ENCODE results near the gene ACACB.
A peak's percentile ranks its signal among the peaks of the same experiment; 100 is the strongest.

ACACB gene
- total RNA-seq = 30.4 to 34.8 reads per million in 2 donors

DNA sequence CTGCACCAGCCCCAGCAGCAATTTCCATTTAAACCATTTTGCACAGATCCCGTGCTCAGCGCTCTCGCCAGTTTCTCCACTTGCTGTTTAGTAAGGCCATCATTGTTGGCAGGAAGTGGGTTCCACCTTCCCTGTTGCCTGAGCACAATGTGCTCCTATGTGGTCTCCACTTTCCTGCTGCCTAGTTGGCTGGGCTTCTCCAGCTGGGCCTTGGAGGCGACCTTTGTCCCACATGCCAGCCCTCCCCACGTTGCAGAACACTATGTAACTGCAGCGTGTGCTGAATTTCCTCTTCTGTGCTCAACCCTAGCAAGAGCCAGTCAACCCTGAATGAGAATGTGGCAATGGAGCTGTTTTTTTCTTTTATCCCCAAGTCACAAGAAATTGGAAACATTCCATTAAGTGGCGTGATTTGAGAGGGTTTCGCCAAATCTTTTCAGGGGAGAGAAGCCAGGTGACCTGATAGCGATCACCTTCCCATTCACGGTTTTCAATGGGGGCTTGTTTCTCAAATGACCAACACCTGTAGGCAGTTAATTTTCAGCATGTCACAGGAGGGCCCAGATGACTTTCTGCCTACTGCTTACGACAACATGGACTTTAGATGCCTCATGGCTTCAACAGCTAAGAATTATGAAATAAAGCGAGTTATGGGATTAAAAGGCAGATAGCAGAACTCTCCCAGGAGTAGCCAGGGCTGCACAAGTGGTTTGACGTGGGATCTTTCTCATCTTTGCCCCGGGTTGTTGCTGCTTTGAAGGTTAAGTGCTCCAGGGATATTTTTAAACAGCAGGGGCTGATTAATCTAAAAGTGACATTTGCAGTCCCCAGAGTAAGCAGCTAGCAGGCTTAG lies at the start of gene ACACB:
Gene ACACB (plus strand): TSS at position 830 of the 853 bp plus-strand sequence. CDS start 22,819 bp downstream, outside the sequence.
- DNase-seq = no peak

DNA sequence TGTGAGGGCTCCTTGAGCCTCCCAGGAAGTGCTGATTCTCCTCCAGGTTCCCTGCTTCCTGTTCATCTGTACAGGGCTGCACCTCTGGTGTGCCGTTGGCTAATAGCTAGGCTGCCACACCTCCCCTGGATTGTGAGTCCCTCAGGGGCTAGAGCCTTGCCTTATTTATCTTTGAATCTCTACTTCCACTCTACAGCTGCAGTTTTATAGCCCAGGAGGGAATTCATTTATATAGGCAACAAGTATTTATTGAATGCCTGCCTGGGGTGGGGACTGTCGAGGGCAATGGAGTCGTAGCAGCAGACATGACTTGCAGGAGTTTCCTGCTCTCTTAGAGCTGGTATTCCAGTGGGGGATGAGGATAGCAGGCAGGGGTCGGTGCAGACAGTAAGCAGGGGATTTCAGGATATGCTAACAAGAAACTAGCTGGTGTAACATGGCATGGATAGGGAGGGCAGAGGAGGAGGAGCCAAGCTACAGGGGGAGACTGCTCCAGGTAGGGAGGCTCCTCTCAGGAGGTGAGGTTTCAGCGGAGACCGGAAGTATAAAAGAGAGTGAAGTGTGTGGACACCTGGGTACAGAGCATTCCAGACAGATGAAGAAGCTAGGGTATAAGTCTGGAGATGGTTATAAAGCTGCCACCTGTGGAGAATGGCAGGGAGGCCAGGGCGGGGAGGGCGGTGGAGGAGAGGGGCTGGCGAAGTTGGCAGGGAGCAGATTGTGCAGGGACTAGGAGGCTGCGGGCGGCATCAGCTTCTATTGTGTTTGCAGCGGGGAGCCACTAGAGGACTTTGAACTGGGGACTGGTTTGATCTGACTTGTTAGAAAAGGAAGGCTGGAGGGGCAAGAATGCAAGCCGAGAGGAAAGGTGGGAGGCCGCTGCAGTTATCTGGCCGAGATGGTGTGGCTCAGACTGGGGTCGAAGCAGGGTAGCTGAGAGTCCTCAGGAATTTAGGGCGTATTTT lies 46.8 kb upstream of the ACACB start:
- no peak for DNase-seq

DNA sequence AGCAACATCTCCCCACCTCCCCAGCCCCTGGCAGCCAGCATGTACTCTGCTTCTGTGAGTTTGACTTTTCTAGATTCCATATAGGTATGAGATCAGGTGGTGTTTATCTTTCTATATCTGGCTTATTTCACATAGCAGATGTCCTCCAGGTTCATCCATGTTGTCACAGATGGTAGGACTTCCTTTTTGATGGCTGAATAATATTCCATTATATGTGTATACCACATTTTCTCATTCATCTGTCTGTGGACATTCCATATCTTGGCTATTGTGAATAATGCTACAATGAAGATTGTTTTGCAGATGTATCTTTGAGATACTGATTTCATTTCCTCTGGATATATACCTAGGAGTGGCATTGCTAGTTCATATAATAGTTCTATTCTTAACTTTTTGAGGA lies 41.5 kb upstream of the ACACB start:
- DNase-seq = no peak

DNA sequence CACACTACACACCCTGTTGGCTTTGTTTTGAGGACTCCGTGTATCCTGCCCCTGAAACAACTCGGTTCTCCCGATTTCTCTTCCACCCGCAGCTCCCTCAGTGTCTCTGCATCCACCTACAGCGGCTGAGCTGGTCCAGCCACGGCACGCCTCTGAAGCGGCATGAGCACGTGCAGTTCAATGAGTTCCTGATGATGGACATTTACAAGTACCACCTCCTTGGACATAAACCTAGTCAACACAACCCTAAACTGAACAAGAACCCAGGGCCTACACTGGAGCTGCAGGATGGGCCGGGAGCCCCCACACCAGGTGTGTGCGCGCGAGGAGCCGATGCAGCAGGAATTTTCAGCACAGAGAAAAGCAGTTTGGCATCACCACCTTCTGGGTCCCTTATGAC lies 33.6 kb upstream of the ACACB start:
- DNase-seq = no peak

DNA sequence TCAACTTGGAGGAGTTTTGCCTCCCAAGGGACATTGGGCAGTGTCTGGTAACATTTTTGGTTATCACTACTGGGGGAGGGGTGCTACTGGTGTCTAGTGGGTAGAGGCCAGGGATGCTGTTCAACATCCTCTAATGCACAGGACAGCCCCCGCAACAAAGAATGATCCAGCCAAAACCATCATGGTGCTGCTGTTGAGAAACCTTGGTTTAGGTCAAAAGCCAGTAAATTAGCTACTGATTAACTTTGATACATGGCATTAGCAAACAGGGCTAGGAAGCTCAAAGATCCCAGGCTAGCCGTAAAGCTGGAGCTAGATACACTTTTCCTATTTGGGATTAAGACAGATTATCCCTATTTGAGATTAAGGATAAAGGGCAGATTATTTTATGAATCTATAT lies 32.0 kb upstream of the ACACB start:
- DNase-seq = no peak

DNA sequence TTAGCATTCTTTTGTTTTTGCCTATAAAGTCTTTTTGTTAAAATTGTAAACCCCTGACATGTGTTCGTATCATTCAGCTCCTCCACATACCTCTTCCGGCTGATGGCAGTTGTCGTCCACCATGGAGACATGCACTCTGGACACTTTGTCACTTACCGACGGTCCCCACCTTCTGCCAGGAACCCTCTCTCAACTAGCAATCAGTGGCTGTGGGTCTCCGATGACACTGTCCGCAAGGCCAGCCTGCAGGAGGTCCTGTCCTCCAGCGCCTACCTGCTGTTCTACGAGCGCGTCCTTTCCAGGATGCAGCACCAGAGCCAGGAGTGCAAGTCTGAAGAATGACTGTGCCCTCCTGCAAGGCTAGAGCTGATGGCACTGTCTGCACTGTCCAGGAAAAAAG lies 30.8 kb upstream of the ACACB start:
- no peak for DNase-seq

DNA sequence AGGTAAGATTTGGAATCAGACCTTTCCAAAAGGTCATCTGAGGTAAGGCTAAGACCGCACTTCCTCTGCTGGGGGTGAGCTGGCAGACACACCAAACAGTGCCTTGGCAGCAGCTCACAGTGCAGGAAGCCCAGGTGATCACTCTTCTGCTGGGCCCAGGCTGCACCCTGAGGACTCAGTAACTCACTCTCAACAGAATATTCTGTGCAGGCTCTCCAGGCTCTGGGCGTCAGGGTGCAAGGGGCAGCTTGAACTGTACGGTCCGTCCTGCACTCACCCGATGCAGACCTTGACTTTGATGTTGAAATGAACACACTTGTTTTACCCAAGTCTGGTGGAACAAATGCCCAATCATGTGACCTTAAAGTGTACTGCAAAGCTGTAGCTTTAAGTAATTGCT lies 29.1 kb upstream of the ACACB start:
- DNase-seq = no peak

DNA sequence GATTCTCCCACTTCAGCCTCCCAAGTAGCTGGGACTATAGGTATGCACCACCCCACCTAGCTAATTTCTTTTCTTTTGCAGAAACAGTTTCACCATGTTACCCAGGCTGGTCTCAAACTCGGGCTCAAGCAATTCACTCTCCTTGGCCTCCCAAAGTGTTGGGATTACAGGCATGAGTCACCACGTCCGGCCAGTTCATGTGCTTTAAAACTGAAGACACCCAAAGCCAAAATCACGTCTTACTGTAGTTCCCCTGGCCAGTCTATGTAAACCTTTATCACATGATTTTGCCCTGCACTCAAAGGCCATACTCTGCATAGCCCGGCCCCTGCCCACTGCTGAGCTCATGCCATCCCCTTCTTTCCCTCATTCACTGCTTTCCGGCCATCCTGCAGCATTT lies 27.6 kb upstream of the ACACB start:
- no peak for DNase-seq

DNA sequence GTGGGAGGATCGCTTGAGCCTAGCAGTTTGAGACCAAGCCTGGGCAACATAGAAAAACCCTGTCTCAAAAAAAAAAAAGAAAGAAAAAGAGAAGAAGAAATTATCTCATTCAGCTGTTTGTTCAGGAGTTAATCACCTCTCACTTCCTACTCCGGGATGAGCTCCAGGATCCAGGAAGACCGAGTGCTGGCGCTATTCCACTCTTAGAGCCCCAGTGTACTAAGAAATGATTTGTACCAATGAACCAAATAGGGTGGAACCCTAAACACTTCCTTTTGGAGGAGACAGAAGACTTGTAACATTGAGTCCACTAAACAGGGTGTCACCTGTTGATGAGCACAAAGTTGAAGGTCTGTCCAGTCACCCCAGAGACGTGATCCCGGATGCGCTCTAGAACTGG lies 26.7 kb upstream of the ACACB start:
- DNase-seq = no peak

DNA sequence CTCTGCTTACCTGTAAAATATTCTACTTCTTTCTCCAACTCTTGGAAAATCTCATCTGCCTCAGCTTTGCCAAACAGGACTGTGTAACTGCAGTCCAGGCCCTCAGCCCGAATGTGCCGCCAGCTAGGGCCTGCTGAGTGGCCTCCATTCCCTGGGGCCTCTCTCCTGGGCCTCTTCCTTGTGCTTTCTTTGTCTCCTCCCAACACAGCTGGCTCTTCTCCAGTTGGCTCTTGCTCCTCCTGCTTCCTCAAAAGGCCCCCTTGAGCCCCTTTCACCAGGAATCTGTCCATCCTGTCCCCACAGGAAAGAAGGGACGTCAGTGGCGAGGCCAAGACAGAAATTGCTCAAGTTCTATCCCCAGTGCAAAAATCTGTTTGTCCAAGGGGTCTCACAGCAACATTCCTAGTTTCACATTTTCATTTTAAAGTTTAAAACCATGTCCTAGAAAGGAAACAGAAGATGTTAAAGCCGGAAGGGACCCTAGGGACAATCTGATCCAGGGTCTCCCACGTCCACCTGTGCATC lies 23.8 kb upstream of the ACACB start:
- no peak for DNase-seq

DNA sequence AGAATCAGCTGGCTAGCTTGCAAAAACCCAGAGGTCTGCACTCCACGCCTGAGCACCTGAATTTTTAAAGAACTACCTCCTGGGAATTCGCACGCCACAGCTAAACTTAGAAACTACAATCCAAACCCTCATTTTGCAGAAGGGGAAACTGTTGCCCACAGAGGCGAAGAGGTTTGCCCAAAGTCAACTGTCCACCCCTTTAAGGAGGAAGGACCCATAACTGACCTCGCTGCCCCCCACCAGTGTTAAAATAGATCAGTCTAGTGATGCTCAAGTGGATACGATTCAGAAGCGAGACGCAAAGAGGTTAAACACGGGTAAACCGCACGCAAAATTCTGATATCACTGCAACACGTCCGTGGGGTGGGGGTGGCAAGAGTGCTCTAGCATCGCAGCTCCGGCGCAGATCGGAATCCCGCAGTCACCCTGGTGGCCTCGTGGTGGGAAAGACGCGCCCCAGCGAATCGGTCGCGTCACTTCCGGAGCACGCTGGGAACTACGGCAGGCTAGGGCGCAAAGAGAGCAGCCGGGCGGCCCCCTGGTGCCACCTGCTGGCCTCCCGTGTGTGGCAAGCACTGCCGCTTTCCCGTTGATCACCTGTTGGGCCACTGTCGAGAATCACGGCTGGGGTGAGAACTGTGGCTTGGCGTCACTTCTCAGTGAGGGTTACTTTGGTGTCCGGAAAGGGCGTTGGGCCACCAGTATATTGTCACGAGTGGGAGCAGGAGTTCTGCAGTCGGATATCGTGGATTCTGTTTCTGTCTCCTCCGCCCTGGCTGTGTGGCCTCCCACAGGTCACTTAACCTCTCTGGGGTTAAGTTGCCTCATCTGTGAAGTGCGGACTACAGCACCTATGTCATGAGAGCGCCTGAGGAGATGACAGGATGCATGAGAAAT lies 23.1 kb upstream of the ACACB start, which contains the start of gene ALKBH2:
Gene ALKBH2 (minus strand): TSS at position 451 of the 897 bp plus-strand sequence. CDS start 686 bp downstream, outside the sequence.
- DNase-seq = peak; percentile 93

DNA sequence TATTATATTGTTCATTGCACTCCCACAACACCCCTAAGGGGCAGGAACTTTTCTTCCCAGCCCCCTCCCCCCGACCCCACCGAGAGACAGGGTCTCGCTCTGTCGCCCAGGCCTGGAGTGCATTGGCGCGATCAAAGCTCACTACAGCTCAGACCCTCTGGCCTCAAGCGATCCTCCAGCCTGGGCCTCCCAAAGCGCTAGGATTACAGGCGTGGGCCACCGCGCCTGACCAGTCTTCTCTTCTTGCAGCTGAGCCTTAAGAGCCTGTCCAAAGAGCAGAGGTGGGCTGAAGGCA lies 19.3 kb upstream of the ACACB start:
- no peak for DNase-seq

DNA sequence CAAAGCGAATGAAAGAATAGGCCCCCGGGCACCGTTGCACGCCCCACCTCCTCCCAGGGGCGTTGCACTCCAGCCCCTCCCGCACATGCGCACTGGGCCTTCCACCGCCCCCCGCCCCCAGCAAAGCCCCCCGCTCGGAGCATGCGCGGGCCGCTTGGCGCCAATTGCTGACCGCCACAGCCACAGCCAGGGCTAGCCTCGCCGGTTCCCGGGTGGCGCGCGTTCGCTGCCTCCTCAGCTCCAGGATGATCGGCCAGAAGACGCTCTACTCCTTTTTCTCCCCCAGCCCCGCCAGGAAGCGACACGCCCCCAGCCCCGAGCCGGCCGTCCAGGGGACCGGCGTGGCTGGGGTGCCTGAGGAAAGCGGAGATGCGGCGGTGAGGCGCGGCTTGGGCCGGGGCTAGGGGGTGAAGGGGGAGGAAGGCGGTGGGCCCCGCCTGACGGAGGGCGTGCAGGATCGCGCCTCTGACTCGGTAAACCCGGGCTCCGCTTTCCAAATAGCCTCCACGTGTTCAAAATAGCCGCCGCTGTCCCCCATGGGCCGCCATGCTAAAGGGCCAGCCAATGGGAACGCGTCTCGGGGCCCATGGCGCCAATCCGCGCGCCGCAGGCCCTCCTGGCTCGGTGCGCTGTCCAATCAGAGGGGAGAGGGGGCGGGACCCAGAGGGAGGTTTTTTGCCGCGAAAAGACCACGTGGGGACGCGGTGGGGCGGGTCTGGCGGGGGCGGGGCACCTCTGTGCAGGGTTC lies 18.8 kb upstream of the ACACB start, which contains the start of gene UNG:
Gene UNG (plus strand): TSS at position 163 of the 748 bp plus-strand sequence. CDS start 83 bp downstream, at position 246.
- DNase-seq = peak; percentile 98

DNA sequence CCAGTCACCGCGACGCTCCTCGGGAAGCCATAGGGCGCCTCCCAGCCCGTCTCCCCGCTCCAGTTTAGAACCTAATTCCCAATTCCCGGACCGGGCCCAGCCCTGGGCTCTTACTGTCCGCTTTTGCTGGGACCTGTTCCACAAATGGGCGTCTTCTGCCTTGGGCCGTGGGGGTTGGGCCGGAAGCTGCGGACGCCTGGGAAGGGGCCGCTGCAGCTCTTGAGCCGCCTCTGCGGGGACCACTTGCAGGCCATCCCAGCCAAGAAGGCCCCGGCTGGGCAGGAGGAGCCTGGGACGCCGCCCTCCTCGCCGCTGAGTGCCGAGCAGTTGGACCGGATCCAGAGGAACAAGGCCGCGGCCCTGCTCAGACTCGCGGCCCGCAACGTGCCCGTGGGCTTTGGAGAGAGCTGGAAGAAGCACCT lies 18.2 kb upstream of the ACACB start:
- no peak for DNase-seq

DNA sequence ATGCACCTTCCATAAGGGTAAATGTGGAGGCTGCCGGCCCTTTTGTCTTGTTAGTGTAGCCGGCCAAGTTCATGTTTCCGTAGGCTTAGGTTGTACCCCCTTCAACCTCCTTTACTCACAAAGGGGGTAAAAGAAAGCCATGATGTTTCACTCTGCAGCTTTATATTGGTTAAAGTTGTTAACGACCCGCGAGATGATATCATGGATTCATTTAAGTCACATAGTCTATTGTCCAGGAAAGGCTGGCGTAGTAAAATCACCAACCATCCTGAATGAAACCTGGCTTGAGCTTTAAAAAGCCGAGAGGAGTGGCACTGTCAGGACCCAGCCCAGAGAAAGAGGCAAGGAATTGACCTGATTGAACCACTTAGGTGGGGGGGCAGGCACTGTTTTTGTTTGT lies 17.7 kb upstream of the ACACB start:
- no peak for DNase-seq

DNA sequence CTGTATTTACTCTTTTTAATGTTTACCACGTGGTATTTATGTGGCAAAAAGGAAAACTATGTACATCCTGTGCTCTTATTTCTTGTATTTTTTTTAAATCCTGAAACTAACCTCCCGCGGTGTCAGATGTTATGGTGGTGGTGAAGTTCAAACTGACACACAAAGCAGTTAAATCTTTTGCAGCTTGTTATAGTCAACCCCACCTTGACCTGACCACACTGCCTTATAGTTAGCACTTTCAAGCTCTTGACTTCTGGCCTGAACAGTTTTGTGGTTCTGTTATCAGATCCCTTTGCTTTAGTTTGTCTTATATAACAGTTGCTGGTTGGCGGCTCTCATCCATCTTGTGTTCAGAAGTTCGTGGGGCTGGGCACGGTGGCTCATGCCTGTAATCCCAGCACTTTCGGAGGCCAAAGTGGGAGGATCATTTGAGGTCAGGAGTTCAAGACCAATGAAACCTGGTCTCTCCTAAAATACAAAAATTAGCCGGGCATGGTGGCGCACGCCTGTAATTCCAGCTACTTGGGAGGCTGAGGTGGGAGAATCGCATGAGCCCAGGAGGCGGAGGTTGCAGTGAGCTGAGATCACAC lies 16.9 kb upstream of the ACACB start:
- no peak for DNase-seq

DNA sequence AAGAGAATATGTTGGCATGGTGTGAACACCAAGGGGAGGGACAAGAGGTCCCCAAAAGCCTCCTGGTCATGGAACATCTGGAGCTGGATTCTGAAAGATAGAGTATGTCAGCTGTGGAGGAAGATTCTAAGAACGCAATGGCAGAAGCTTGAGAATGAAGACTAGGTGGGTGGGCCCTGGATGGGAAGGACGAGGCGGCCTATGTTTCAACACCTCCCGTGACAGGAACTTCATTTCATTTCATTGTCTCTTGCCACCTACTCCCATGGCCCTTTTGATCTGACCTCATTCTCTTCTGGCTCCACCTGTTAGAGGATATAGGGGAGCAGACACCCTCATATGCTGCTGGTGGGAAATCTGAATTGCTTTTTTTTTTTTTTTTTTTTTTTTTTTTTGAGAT lies 15.6 kb upstream of the ACACB start:
- no peak for DNase-seq

DNA sequence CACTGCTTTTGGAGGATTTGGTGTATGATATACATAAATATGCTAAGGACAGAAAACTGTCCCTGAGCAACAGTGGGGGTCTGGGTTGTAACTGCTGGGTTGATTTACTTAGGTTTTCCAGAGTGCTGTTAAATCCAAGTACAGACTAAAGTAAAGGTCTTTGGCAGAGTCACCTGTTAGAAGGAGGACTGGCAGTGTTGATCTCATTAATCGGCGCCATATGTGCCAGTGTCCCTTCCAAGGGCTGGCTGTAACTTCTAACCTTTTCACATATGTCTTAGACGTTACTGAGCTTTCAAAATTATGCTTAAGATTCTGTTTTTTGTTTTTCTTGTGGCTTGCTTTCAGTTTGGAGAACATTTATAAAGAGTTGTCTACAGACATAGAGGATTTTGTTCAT lies 13.9 kb upstream of the ACACB start:
- no peak for DNase-seq

DNA sequence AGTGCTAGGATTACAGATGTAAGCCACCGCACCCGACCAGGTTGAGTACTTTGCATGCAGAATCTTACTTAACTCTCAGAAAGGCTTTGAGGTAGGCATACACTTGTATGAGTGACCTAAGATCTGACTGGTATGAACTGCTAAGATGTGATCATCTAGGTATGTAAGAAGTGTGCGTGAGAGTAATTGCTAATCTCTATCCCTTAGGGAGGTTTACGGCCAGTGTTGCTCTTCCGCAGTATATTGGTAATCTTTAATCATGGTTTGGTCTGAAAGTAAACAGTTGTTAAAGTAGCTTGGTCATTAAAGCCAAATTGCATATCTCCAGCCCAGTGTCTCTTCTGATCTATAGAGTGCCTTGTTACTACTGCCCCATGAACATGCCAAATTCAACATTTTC lies 11.2 kb upstream of the ACACB start:
- DNase-seq = no peak

DNA sequence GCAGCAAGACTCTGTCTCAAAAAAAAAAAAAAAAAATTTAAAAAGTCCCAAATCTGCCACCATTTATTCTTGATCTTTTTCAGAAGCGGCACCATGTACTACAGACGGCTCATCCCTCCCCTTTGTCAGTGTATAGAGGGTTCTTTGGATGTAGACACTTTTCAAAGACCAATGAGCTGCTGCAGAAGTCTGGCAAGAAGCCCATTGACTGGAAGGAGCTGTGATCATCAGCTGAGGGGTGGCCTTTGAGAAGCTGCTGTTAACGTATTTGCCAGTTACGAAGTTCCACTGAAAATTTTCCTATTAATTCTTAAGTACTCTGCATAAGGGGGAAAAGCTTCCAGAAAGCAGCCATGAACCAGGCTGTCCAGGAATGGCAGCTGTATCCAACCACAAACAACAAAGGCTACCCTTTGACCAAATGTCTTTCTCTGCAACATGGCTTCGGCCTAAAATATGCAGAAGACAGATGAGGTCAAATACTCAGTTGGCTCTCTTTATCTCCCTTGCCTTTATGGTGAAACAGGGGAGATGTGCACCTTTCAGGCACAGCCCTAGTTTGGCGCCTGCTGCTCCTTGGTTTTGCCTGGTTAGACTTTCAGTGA lies 6.5 kb upstream of the ACACB start:
- DNase-seq = no peak
